OCI-LY1 (cell line): ENCODE data around the gene OR2A12.

ENCODE experiments used
- H2AFZ ChIP-seq: fragments of 200-600 bp; sonication (generic), shearing (Covaris generic); 2 replicates; pipeline ENCODE4 v1.6.0; 2014; ENCODE audit warnings: antibody characterized with exemption, mild to moderate bottlenecking, low read length
- H3F3A ChIP-seq: fragments of 200-600 bp; sonication (generic), shearing (Covaris generic); 2 replicates; pipeline ENCODE4 v1.6.0; 2014; ENCODE audit warnings: mild to moderate bottlenecking, antibody characterized with exemption, low read length, moderate library complexity; ENCODE audit not compliant: insufficient read depth
- H3K27ac ChIP-seq: fragments of 200-600 bp; sonication (generic); 2 replicates; pipeline ENCODE4 v1.5.1; 2014; ENCODE audit warnings: low read length, mixed run types, mild to moderate bottlenecking, low read depth; ENCODE audit not compliant: poor library complexity, severe bottlenecking
- H3K27me3 ChIP-seq: fragments of 200-600 bp; sonication (generic); 2 replicates; pipeline ENCODE4 v1.6.0; 2014; ENCODE audit warnings: antibody characterized with exemption, mild to moderate bottlenecking, low read length, moderate library complexity; ENCODE audit not compliant: insufficient read depth
- H3K36me3 ChIP-seq: fragments of 200-600 bp; sonication (generic); 2 replicates; pipeline ENCODE4 v1.6.1; 2014; ENCODE audit warnings: mild to moderate bottlenecking, antibody characterized with exemption, low read length, moderate library complexity, mixed read lengths; ENCODE audit not compliant: insufficient read depth
- H3K4me1 ChIP-seq: fragments of 200-600 bp; sonication (generic); 2 replicates; pipeline ENCODE4 v1.5.1; 2014; ENCODE audit warnings: mild to moderate bottlenecking, low read length, moderate library complexity; ENCODE audit not compliant: insufficient read depth, severe bottlenecking
- H3K4me2 ChIP-seq: fragments of 200-600 bp; sonication (generic), shearing (Covaris generic); 2 replicates; pipeline ENCODE4 v1.6.1; 2014; ENCODE audit warnings: low read length
- H3K4me3 ChIP-seq: fragments of 200-600 bp; sonication (generic); 2 replicates; pipeline ENCODE4 v1.5.1; 2014; ENCODE audit warnings: low read length, low read depth, mild to moderate bottlenecking, mixed read lengths; ENCODE audit not compliant: poor library complexity, severe bottlenecking
- H3K79me2 ChIP-seq: fragments of 200-600 bp; shearing (Covaris generic); 2 replicates; pipeline ENCODE4 v1.6.1; 2016; ENCODE audit warnings: mixed run types, low read length, mixed read lengths; ENCODE audit not compliant: insufficient read depth
- H3K9ac ChIP-seq: fragments of 200-600 bp; sonication (generic), shearing (Covaris generic); 2 replicates; pipeline ENCODE4 v1.6.1; 2014; ENCODE audit warnings: mild to moderate bottlenecking, low read length, mixed read lengths
- H3K9me2 ChIP-seq: fragments of 200-600 bp; sonication (generic), shearing (Covaris generic); 2 replicates; pipeline ENCODE4 v1.6.1; 2014; ENCODE audit warnings: low read depth, mild to moderate bottlenecking, low read length, mixed read lengths
- H3K9me3 ChIP-seq: fragments of 200-600 bp; shearing (Covaris generic); 2 replicates; pipeline ENCODE4 v1.6.1; 2014; ENCODE audit warnings: low read length, mixed read lengths
- H4K20me1 ChIP-seq: fragments of 200-600 bp; sonication (generic), shearing (Covaris generic); 2 replicates; pipeline ENCODE4 v1.6.0; 2016; ENCODE audit warnings: mild to moderate bottlenecking, low read length; ENCODE audit not compliant: insufficient read depth
- EZH2 ChIP-seq: fragments of 200-600 bp; sonication (generic), shearing (Covaris generic); IDR thresholded peaks from 2 replicates; pipeline ENCODE4 v1.8.0; 2017; ENCODE audit warnings: borderline replicate concordance, mixed run types, mild to moderate bottlenecking, antibody characterized with exemption, low read length, moderate library complexity, mixed read lengths
- TF ChIP-seq, protein P1 (sequence below): fragments of 200-600 bp; sonication (generic), shearing (Covaris generic); IDR thresholded peaks from 2 replicates; pipeline ENCODE4 v1.5.1; 2017; ENCODE audit warnings: mild to moderate bottlenecking, antibody characterized with exemption, low read length, moderate library complexity, mixed read lengths

OR2A12 gene

DNA sequence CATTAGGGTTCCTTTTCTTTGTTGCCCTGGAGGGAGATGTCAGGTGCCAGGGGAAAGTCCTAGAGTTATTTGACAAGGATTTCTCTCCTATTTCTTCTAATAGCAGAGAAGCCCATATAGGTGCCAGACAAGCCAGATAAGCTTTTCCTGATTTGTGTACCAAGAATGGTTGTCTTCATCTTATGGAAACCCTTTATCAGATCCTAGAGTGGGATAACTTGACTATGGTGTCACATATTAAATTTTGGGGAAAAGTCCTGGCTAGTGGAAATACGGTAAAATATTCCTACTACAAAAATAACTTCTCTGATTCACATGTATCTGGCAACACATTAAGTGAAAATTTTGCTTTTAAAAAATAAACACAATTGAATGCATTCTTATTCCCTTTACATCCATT lies 1.2 kb downstream of the OR2A12 start:
- H3K9me3 ChIP-seq = peaks cover 4% of the 10 kb centered on the region; the same call in 1 of the 2 replicates
- no peaks in the 10 kb centered on the region for H3K27me3 ChIP-seq
- TF ChIP-seq, protein P1, sequence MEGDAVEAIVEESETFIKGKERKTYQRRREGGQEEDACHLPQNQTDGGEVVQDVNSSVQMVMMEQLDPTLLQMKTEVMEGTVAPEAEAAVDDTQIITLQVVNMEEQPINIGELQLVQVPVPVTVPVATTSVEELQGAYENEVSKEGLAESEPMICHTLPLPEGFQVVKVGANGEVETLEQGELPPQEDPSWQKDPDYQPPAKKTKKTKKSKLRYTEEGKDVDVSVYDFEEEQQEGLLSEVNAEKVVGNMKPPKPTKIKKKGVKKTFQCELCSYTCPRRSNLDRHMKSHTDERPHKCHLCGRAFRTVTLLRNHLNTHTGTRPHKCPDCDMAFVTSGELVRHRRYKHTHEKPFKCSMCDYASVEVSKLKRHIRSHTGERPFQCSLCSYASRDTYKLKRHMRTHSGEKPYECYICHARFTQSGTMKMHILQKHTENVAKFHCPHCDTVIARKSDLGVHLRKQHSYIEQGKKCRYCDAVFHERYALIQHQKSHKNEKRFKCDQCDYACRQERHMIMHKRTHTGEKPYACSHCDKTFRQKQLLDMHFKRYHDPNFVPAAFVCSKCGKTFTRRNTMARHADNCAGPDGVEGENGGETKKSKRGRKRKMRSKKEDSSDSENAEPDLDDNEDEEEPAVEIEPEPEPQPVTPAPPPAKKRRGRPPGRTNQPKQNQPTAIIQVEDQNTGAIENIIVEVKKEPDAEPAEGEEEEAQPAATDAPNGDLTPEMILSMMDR = no peak
- TF ChIP-seq EZH2 = no peak

DNA sequence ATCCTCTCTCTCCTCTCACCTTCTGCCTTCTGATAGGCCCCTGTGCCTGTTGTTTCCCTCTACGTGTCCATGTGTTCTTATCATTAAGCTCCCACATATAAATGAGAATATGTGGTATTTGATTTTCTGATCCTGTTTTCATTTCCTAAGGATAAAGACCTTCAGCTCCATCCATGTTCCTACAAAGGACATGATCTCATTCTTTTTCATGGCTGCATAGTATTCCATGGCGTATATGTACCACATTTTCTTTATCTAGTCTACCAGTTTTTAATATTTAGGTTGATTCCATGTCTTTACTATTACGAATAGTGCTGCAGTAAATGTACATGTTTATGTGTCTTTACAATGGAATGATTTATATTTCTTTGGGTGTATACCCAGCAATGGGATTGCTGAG lies 4.6 kb downstream of the OR2A12 start:
- Histone ChIP-seq H3K4me3 (no peak overlapping the region), H3F3A (no peaks in the 10 kb centered on the region), H3K36me3 (no peaks in the 10 kb centered on the region), H3K4me2 (no peak overlapping the region), H3K9me2 (no peaks in the 10 kb centered on the region), H2AFZ (no peak overlapping the region), H3K9me3 (peaks cover 4% of the 10 kb centered on the region; the same call in 1 of the 2 replicates), H3K9ac (no peak overlapping the region), H3K27me3 (no peaks in the 10 kb centered on the region), H3K27ac (no peak overlapping the region), H4K20me1 (no peaks in the 10 kb centered on the region), H3K79me2 (no peaks in the 10 kb centered on the region), H3K4me1 (no peaks in the 10 kb centered on the region)
- TF ChIP-seq, protein P1 = no peak
- no peak for TF ChIP-seq EZH2

More for the DNA sequence above, 1.2 kb downstream of the OR2A12 start:
- Histone ChIP-seq H3K27ac (no peak overlapping the region), H3K36me3 (no peaks in the 10 kb centered on the region), H3K9me2 (no peaks in the 10 kb centered on the region), H2AFZ (no peak overlapping the region), H3K9ac (no peak overlapping the region), H3K4me1 (no peaks in the 10 kb centered on the region), H3K4me2 (no peak overlapping the region), H4K20me1 (no peaks in the 10 kb centered on the region), H3K4me3 (no peak overlapping the region), H3K79me2 (no peaks in the 10 kb centered on the region), H3F3A (no peaks in the 10 kb centered on the region)

DNA sequence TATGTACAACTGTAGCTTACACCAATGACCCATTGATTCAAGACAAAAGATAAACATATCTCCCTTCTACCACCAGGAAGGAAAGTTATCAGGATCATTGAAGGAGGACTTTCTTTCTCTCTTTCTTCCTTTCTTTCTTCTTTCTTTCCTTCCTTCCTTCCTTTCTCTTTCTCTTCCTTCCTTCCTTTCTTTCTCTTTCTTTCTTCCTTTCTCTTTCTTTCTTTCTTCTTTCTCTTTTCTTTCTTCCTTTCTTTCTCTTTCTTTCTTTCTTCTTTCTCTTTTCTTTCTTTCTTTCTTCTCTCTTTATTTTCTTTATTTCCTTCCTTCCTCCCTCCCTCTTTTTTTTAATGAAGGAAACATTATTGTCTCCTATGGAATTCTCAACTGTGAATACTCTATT lies 12.7 kb downstream of the OR2A12 start:
- Histone ChIP-seq H3K4me2 (no peak overlapping the region), H3F3A (no peaks in the 10 kb centered on the region), H3K79me2 (no peaks in the 10 kb centered on the region), H3K9me3 (no peaks in the 10 kb centered on the region), H3K9me2 (no peaks in the 10 kb centered on the region), H3K4me3 (no peak overlapping the region), H3K9ac (no peak overlapping the region), H3K27ac (no peak overlapping the region), H3K4me1 (no peaks in the 10 kb centered on the region), H3K27me3 (no peaks in the 10 kb centered on the region), H4K20me1 (no peaks in the 10 kb centered on the region), H2AFZ (no peak overlapping the region), H3K36me3 (no peaks in the 10 kb centered on the region)
- TF ChIP-seq, protein P1 = no peak
- no peak for TF ChIP-seq EZH2
